Naive thymus-derived CD4-positive, alpha-beta T cell (primary cell): ENCODE data around the gene WASF2. TPM values are rescaled to one million over a fixed set of nuclear protein-coding genes. Genes with fewer than 3 reads are reported as not detected.
A peak's percentile ranks its signal among the peaks of the same experiment; 100 is the strongest.

Experiments used
- ATAC-seq: fragments of 150-1000 bp; cut with Tn5 transposase; 2 replicates; pipeline ENCODE4 v1.10.0; 2021; ENCODE audit warnings: mild to moderate bottlenecking, moderate library complexity
- CTCF ChIA-PET: fragments of 350-600 bp; sonication (Branson Sonifier 250); formaldehyde crosslinking; loops from one replicate; lab custom pipeline; 2021; ENCODE audit warnings: antibody characterized with exemption; lab: Charles Lee
- POLR2A ChIA-PET: fragments of 350-600 bp; sonication (Branson Sonifier 250); formaldehyde crosslinking; loops from one replicate; lab custom pipeline; 2021; ENCODE audit warnings: antibody characterized with exemption, inconsistent platforms; lab: Charles Lee
- DNase-seq, 9 donors: peaks; one replicate each; pipeline versions ENCODE4 v3.0.0 to v3.0.0-alpha.2; 2020 to 2022; ENCODE audit warnings: mixed read lengths in 1 of 9
- H3K27ac ChIP-seq: one replicate; pipeline ENCODE4 v1.7.0; 2013; ENCODE audit warnings: mild to moderate bottlenecking, low read depth, low read length, moderate library complexity
- H3K27me3 ChIP-seq, 2 donors: one replicate each; pipeline ENCODE4 v1.7.0; 2013; ENCODE audit warnings: low read length in 2 of 2, mild to moderate bottlenecking in 2 of 2, moderate library complexity in 2 of 2; ENCODE audit not compliant: control insufficient read depth in 2 of 2, insufficient read depth in 2 of 2
- H3K36me3 ChIP-seq, 3 experiments: 1 replicate in 2 of 3; 2 replicates in 1 of 3; pipeline ENCODE4 v1.7.0; 2013; ENCODE audit warnings: low read length in 3 of 3, mild to moderate bottlenecking in 3 of 3, moderate library complexity in 1 of 3; ENCODE audit not compliant: insufficient read depth in 3 of 3, control insufficient read depth in 2 of 3
- H3K4me1 ChIP-seq, 2 donors: one replicate each; pipeline ENCODE4 v1.7.0; 2013; ENCODE audit warnings: low read length in 2 of 2, mild to moderate bottlenecking in 2 of 2, moderate library complexity in 1 of 2; ENCODE audit not compliant: control insufficient read depth in 2 of 2, insufficient read depth in 2 of 2
- H3K4me3 ChIP-seq: 2 replicates; pipeline ENCODE4 v1.7.0; 2013; ENCODE audit warnings: mild to moderate bottlenecking, low read length
- H3K9me3 ChIP-seq, 3 experiments: 1 replicate in 2 of 3; 2 replicates in 1 of 3; pipeline ENCODE4 v1.7.0; 2013; ENCODE audit warnings: low read length in 3 of 3; ENCODE audit not compliant: control insufficient read depth in 2 of 3
- H3K27ac Mint-ChIP-seq, 9 donors: one replicate each; pipeline ENCODE4 v1.8.0; 2020 to 2022; ENCODE audit warnings: mixed read lengths in 9 of 9, mild to moderate bottlenecking in 8 of 9, moderate library complexity in 5 of 9, inconsistent platforms in 2 of 9
- H3K27me3 Mint-ChIP-seq, 5 donors: one replicate each; pipeline ENCODE4 v1.8.0; 2021 to 2022; ENCODE audit warnings: mixed read lengths in 5 of 5, mild to moderate bottlenecking in 1 of 5
- H3K36me3 Mint-ChIP-seq, 5 donors: one replicate each; pipeline ENCODE4 v1.8.0; 2020 to 2022; ENCODE audit warnings: mixed read lengths in 5 of 5, mild to moderate bottlenecking in 3 of 5, inconsistent platforms in 1 of 5
- H3K4me1 Mint-ChIP-seq, 7 donors: one replicate each; pipeline ENCODE4 v1.8.0; 2020 to 2022; ENCODE audit warnings: mixed read lengths in 7 of 7, mild to moderate bottlenecking in 3 of 7, inconsistent platforms in 1 of 7
- H3K4me3 Mint-ChIP-seq, 10 donors: one replicate each; pipeline ENCODE4 v1.8.0; 2020 to 2022; ENCODE audit warnings: mild to moderate bottlenecking in 10 of 10, mixed read lengths in 10 of 10, moderate library complexity in 6 of 10, inconsistent platforms in 2 of 10
- H3K9me3 Mint-ChIP-seq, 11 donors: one replicate each; pipeline ENCODE4 v1.8.0; 2020 to 2022; ENCODE audit warnings: mixed read lengths in 11 of 11, mild to moderate bottlenecking in 4 of 11, inconsistent platforms in 1 of 11, moderate library complexity in 1 of 11
- intact Hi-C, 2 donors: fragments of 100-400 bp; cut with micrococcal nuclease; formaldehyde crosslinking; loops; one replicate each; pipeline ENCODE4 v1.15.1; 2023
- polyA plus RNA-seq, 2 donors: library from polyadenylated mRNA; unstranded; fragments of 300-500 nt; fragmentation: Illumina TruSeq; gene quantifications; one replicate each; pipeline ENCODE4 v1.2.3, GENCODE V29; 2021
- total RNA-seq, 6 experiments: library from RNA in 5 of 6; stranded (reverse) in 5 of 6; gene quantifications; 1 replicate in 5 of 6; 2 replicates in 1 of 6; pipeline ENCODE4 v1.2.3 and lab custom pipeline; 2021 to 2026

WASF2 gene
- total and polyA plus RNA-seq, 7 experiments from 2014 or later, result 78.4 to 177 (median 140) TPM

- peaks cover 0 to 38% (median 0%) of the 10 kb centered on the region in 3 experiments for H3K36me3 ChIP-seq
- H3K27ac Mint-ChIP-seq, result peak overlapping the region in 2 of 9 donors; percentile 43 to 51
- intact Hi-C loops, result no loop called here
- POLR2A ChIA-PET, result interaction anchor here (1.2 kb wide), 1 partner anchor 10 kb away, joined by 5 read pairs; no protein-coding TSS in a partner anchor
- H3K27me3 ChIP-seq, result no peaks in the 10 kb centered on the region
- no peaks in the 10 kb centered on the region for H3K27me3 Mint-ChIP-seq
- H3K4me3 ChIP-seq, result no peak overlapping the region
- ATAC-seq (no peak), DNase-seq (no peak)
- H3K4me1 ChIP-seq, result no peaks in the 10 kb centered on the region
- H3K4me3 Mint-ChIP-seq, result no peak overlapping the region
- CTCF ChIA-PET, result interaction anchor here (1.6 kb wide), 1 partner anchor 12 kb away, joined by 3 read pairs; no protein-coding TSS in a partner anchor
- H3K9me3 ChIP-seq, result no peaks in the 10 kb centered on the region
- peaks cover 0 to 4% (median 0%) of the 10 kb centered on the region in 11 donors for H3K9me3 Mint-ChIP-seq
- no peak overlapping the region for H3K27ac ChIP-seq
- peaks cover 0 to 20% (median 4%) of the 10 kb centered on the region in 5 donors for H3K36me3 Mint-ChIP-seq
- H3K4me1 Mint-ChIP-seq, result peaks cover 17 to 30% (median 26%) of the 10 kb centered on the region in 7 donors
Measured at GRCh38 chr1:27535386-27535785, 45.4 kb upstream of the WASF2 start.

- ATAC-seq (no peak), DNase-seq (no peak)
- Mint-ChIP-seq H3K4me3 (peak overlapping the region in 1 of 10 donors; percentile 18), H3K27ac (peak overlapping the region; percentile 72 to 91 (median 80)), H3K27me3 (no peaks in the 10 kb centered on the region), H3K4me1 (peaks cover 18 to 42% (median 37%) of the 10 kb centered on the region in 7 donors), H3K36me3 (peaks cover 0 to 30% (median 4%) of the 10 kb centered on the region in 5 donors), H3K9me3 (peaks cover 0 to 4% (median 0%) of the 10 kb centered on the region in 11 donors)
- ChIA-PET POLR2A (interaction anchor here (0.6 to 1.4 kb wide), 2 partner anchors 9 to 825 kb away, joined by 3 to 6 read pairs; no protein-coding TSS in a partner anchor), CTCF (no interaction called here)
- H3K27ac ChIP-seq, result peak overlapping the region; percentile 55
- peaks cover 0 to 30% (median 0%) of the 10 kb centered on the region in 3 experiments for H3K36me3 ChIP-seq
- H3K4me3 ChIP-seq, result no peak overlapping the region
- no peaks in the 10 kb centered on the region for H3K9me3 ChIP-seq
- H3K4me1 ChIP-seq, result peaks cover 5 to 11% of the 10 kb centered on the region in 2 donors
- H3K27me3 ChIP-seq, result no peaks in the 10 kb centered on the region
- intact Hi-C loops, result no loop called here
Measured at GRCh38 chr1:27531959-27532685, 42.2 kb upstream of the WASF2 start.

GRCh38 chr1:27530192-27530591 is 40.2 kb upstream of the WASF2 start:
- intact Hi-C loops, result no loop called here
- Histone ChIP-seq H3K9me3 (no peaks in the 10 kb centered on the region), H3K4me3 (no peak overlapping the region), H3K27ac (no peak overlapping the region), H3K4me1 (peaks cover 24 to 31% of the 10 kb centered on the region in 2 donors), H3K36me3 (peaks cover 0 to 21% (median 0%) of the 10 kb centered on the region in 3 experiments), H3K27me3 (no peaks in the 10 kb centered on the region)
- Mint-ChIP-seq H3K4me1 (peaks cover 37 to 60% (median 48%) of the 10 kb centered on the region in 7 donors), H3K9me3 (peaks cover 0 to 4% (median 0%) of the 10 kb centered on the region in 11 donors), H3K27ac (peak overlapping the region in 4 of 9 donors; percentile 62 to 78 (median 68)), H3K4me3 (peak overlapping the region in 1 of 10 donors; percentile 8), H3K36me3 (peaks cover 0 to 36% (median 4%) of the 10 kb centered on the region in 5 donors), H3K27me3 (no peaks in the 10 kb centered on the region)
- no peak for DNase-seq
- CTCF ChIA-PET, result interaction anchor here (1.2 kb wide), 1 partner anchor 76 kb away, joined by 5 read pairs; no protein-coding TSS in a partner anchor
- ATAC-seq, result no peak
- POLR2A ChIA-PET, result interaction anchor here (0.5 to 0.9 kb wide), 2 partner anchors 26 to 216 kb away, joined by 3 to 4 read pairs; no protein-coding TSS in a partner anchor

- peak overlapping the region; percentile 51 to 91 (median 82) for H3K27ac Mint-ChIP-seq
- peaks cover 0 to 4% (median 0%) of the 10 kb centered on the region in 11 donors for H3K9me3 Mint-ChIP-seq
- Histone ChIP-seq H3K9me3 (no peaks in the 10 kb centered on the region), H3K4me3 (no peak overlapping the region), H3K36me3 (peaks cover 0 to 17% (median 0%) of the 10 kb centered on the region in 3 experiments), H3K4me1 (peaks cover 28 to 36% of the 10 kb centered on the region in 2 donors), H3K27me3 (no peaks in the 10 kb centered on the region), H3K27ac (no peak overlapping the region)
- POLR2A ChIA-PET, result interaction anchor here (0.5 to 0.9 kb wide), 2 partner anchors 27 to 215 kb away, joined by 3 to 4 read pairs; no protein-coding TSS in a partner anchor
- H3K36me3 Mint-ChIP-seq, result peaks cover 0 to 36% (median 4%) of the 10 kb centered on the region in 5 donors
- CTCF ChIA-PET, result interaction anchor here (0.6 to 1.2 kb wide), 2 partner anchors 77 to 130 kb away, joined by 4 to 5 read pairs; no protein-coding TSS in a partner anchor
- H3K27me3 Mint-ChIP-seq, result no peaks in the 10 kb centered on the region
- peak overlapping the region in 6 of 10 donors; percentile 26 to 84 (median 53) for H3K4me3 Mint-ChIP-seq
- DNase-seq (no peak), ATAC-seq (no peak)
- peaks cover 42 to 64% (median 53%) of the 10 kb centered on the region in 7 donors for H3K4me1 Mint-ChIP-seq
- intact Hi-C loops, result loop anchor here in 1 of 2 donors (5.0 kb wide), 1 partner anchor 198 kb away; the partner anchor contains the start of gene FAM76A
Measured at GRCh38 chr1:27529704-27530018, 39.7 kb upstream of the WASF2 start.

- Mint-ChIP-seq H3K4me3 (peak overlapping the region; percentile 79 to 98 (median 84)), H3K9me3 (peaks cover 0 to 4% (median 0%) of the 10 kb centered on the region in 11 donors), H3K27ac (peak overlapping the region; percentile 73 to 91 (median 82)), H3K36me3 (peaks cover 0 to 41% (median 4%) of the 10 kb centered on the region in 5 donors), H3K27me3 (no peaks in the 10 kb centered on the region), H3K4me1 (peaks cover 48 to 70% (median 59%) of the 10 kb centered on the region in 7 donors)
- ChIA-PET POLR2A (interaction anchor here (0.9 kb wide), 1 partner anchor 27 kb away, joined by 4 read pairs; no protein-coding TSS in a partner anchor), CTCF (interaction anchor here (0.6 to 1.2 kb wide), 2 partner anchors 78 to 130 kb away, joined by 4 to 5 read pairs; no protein-coding TSS in a partner anchor)
- Histone ChIP-seq H3K36me3 (peaks cover 0 to 17% (median 0%) of the 10 kb centered on the region in 3 experiments), H3K4me3 (no peak overlapping the region), H3K4me1 (peaks cover 32 to 42% of the 10 kb centered on the region in 2 donors), H3K27me3 (no peaks in the 10 kb centered on the region), H3K9me3 (no peaks in the 10 kb centered on the region), H3K27ac (peak overlapping the region; percentile 93)
- ATAC-seq (no peak), DNase-seq (no peak)
- intact Hi-C loops, result loop anchor here in 1 of 2 donors (5.0 kb wide), 1 partner anchor 198 kb away; the partner anchor contains the start of gene FAM76A
Measured at GRCh38 chr1:27528818-27529703, 39.1 kb upstream of the WASF2 start.
